ENCODE measurements around the gene NEGR1. TPM values are rescaled to one million over a fixed set of nuclear protein-coding genes. Genes with fewer than 3 reads are reported as not detected.

Gene NEGR1
- total and polyA plus RNA-seq, 7 donors = 1.3 to 10.2 (median 2.2) TPM

GRCh38 chr1:71766748-71767147 lies 515.6 kb downstream of the NEGR1 start:
- H3K27ac ChIP-seq = no peak overlapping the region

GRCh38 chr1:71762514-71763255 lies 519.7 kb downstream of the NEGR1 start:
- Histone ChIP-seq H3K27ac (no peak overlapping the region), H3K36me3 (ENCODE audit: insufficient read depth in 1 of 2, low read depth in 1 of 2) (no peaks in the 10 kb centered on the region), H3K9me3 (no peaks in the 10 kb centered on the region), H3K27me3 (ENCODE audit: insufficient read depth in 3 of 3, low read length in 2 of 3) (no peaks in the 10 kb centered on the region), H3K4me1 (no peaks in the 10 kb centered on the region), H3K4me3 (no peak overlapping the region)
- intact Hi-C loops (cut with DNase I) = no loop called here
- 33 to 48% (median 40%) methylated on average over 1 of the region's 1 CpG for WGBS, 3 donors
- TF ChIP-seq CTCF (IDR thresholded peaks at IDR 0.05) = no peak
- DNase-seq = no peak
- ATAC-seq = no peak

More at GRCh38 chr1:71766748-71767147, 515.6 kb downstream of the NEGR1 start:
- WGBS, 3 donors = 85 to 90% (median 87%) methylated on average over 4 of the region's 4 CpGs
- Histone ChIP-seq H3K4me1 (no peaks in the 10 kb centered on the region), H3K36me3 (ENCODE audit: insufficient read depth in 1 of 2, low read depth in 1 of 2) (no peaks in the 10 kb centered on the region), H3K4me3 (no peak overlapping the region), H3K27me3 (ENCODE audit: insufficient read depth in 3 of 3, low read length in 2 of 3) (no peaks in the 10 kb centered on the region), H3K9me3 (no peaks in the 10 kb centered on the region)
- intact Hi-C loops (cut with DNase I) = no loop called here
- no peak for ATAC-seq
- no peak for DNase-seq
- no peak for TF ChIP-seq CTCF (IDR thresholded peaks at IDR 0.05)

DNA sequence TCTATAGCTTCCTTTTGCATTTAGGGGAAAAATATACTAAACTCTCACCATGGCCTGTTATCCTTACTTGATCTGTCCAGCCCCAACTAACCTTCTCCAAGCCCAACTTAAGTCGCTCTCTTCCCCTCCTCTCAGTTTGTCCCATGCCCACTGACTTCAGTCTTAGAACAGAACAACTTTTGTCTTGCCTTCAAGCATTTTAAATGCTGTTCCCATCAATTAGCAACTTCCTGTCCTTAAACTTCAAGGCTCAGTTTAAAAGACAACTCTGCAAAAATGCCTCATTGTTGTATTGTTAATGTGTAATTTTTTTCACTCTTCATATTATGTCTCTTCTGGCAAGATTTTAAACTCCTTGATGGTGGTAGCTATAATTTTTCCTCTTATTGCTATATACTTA lies 526.9 kb downstream of the NEGR1 start:
- 78 to 91% (median 86%) methylated on average over 1 of the region's 1 CpG for WGBS, 3 donors
- Histone ChIP-seq H3K27ac (no peak overlapping the region), H3K27me3 (ENCODE audit: insufficient read depth in 3 of 3, low read length in 2 of 3) (no peaks in the 10 kb centered on the region), H3K4me1 (no peaks in the 10 kb centered on the region), H3K9me3 (no peaks in the 10 kb centered on the region), H3K4me3 (no peak overlapping the region), H3K36me3 (ENCODE audit: insufficient read depth in 1 of 2, low read depth in 1 of 2) (no peaks in the 10 kb centered on the region)
- DNase-seq (no peak), ATAC-seq (no peak)
- intact Hi-C loops (cut with DNase I) = no loop called here
- no peak for TF ChIP-seq CTCF (IDR thresholded peaks at IDR 0.05)

DNA sequence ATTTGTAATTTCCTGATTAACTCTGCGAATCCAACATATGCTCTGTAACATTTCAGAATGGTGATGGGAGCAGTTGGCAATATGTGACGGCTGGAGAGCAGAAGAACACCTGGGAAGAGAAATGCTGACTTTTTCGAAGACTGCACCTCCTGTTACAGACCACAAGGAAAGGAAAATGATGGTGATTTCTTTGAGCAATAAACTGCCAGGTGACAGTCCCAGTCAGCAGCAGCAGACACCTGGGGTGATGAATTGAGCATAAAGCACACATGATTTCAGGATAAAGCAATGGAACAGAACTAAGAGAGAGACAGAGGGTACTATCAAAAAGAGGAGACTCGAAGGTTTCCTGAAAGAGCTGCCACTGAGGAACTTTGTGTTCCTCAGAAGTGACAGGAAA lies 528.6 kb downstream of the NEGR1 start:
- TF ChIP-seq CTCF (IDR thresholded peaks at IDR 0.05) = no peak
- WGBS, 3 donors = 72 to 78% (median 77%) methylated on average over 4 of the region's 4 CpGs
- intact Hi-C loops (cut with DNase I) = no loop called here

DNA sequence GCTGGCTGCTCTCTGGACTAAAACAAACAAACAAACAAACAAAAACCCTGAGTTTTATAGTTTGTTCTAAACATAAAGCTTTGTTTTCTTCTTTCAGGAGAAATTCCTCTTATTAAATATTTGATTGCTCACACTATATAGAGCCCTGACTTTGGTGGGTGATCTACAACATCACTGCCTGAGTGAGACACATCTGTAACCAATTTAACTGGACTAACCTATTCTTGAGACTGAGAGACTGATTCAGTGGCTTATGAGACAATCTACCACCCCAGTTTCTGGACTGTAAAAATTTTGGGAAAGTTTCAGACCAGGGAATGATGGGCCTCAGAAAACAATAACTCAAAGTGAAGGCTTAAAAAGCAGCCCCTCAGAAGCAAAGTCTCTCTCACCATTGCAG lies 537.0 kb downstream of the NEGR1 start:
- intact Hi-C loops (cut with DNase I) = no loop called here
- no peaks in the 10 kb centered on the region for H3K36me3 ChIP-seq (ENCODE audit: insufficient read depth in 1 of 2, low read depth in 1 of 2)
- no peak for DNase-seq

More for the DNA sequence above, 528.6 kb downstream of the NEGR1 start:
- Histone ChIP-seq H3K27me3 (ENCODE audit: insufficient read depth in 3 of 3, low read length in 2 of 3) (no peaks in the 10 kb centered on the region), H3K4me3 (no peak overlapping the region), H3K4me1 (no peaks in the 10 kb centered on the region), H3K36me3 (ENCODE audit: insufficient read depth in 1 of 2, low read depth in 1 of 2) (no peaks in the 10 kb centered on the region), H3K27ac (no peak overlapping the region), H3K9me3 (no peaks in the 10 kb centered on the region)
- DNase-seq = no peak
- ATAC-seq = no peak

More for the DNA sequence above, 537.0 kb downstream of the NEGR1 start:
- no peaks in the 10 kb centered on the region for H3K9me3 ChIP-seq
- no peak overlapping the region for H3K27ac ChIP-seq
- no peak for ATAC-seq
- no peaks in the 10 kb centered on the region for H3K4me1 ChIP-seq
- no peak for TF ChIP-seq CTCF (IDR thresholded peaks at IDR 0.05)
- H3K4me3 ChIP-seq = no peak overlapping the region
- no peaks in the 10 kb centered on the region for H3K27me3 ChIP-seq (ENCODE audit: insufficient read depth in 3 of 3, low read length in 2 of 3)

Measured in psoas muscle (tissue), 8 donors.